B cell (primary cell): ENCODE data around the gene C4orf17. TPM values are rescaled to one million over a fixed set of nuclear protein-coding genes. Genes with fewer than 3 reads are reported as not detected.

Experiments used
- ATAC-seq: fragments of 200-7000 bp; cut with Tn5 transposase; one replicate; pipeline ENCODE4 v1.10.0; 2021; ENCODE audit warnings: low read depth, mild to moderate bottlenecking, moderate number of reproducible peaks, moderate library complexity
- CTCF ChIA-PET: fragments of 350-600 bp; sonication (Branson Sonifier 250); formaldehyde crosslinking; loops from one replicate; lab custom pipeline; 2021; ENCODE audit warnings: antibody characterized with exemption, inconsistent platforms; lab: Charles Lee
- POLR2A ChIA-PET: fragments of 350-600 bp; sonication (Branson Sonifier 250); formaldehyde crosslinking; loops from one replicate; lab custom pipeline; 2021; ENCODE audit warnings: antibody characterized with exemption; lab: Charles Lee
- DNase-seq: peaks from one replicate; pipeline ENCODE4 v3.0.0; 2013
- H2AFZ ChIP-seq: 2 replicates; pipeline ENCODE4 v1.6.1; 2012; ENCODE audit warnings: mild to moderate bottlenecking, low read depth, low read length; ENCODE audit not compliant: insufficient read depth, poor library complexity, severe bottlenecking
- H3K27ac ChIP-seq, 2 donors: 1 replicate in 1 of 2; 2 replicates in 1 of 2; pipeline ENCODE4 v1.5.1; 2012 to 2013; ENCODE audit warnings: low read length in 2 of 2, mild to moderate bottlenecking in 2 of 2, moderate library complexity in 1 of 2
- H3K27me3 ChIP-seq, 4 experiments: fragments of 200-600 bp in 1 of 4; sonication (generic) in 1 of 4; replicated peaks in 1 of 4; 1 replicate in 2 of 4; 2 replicates in 2 of 4; pipeline versions ENCODE4 v1.6.1 to v1.7.0; 2013 to 2016; ENCODE audit warnings: low read length in 3 of 4, mild to moderate bottlenecking in 2 of 4, mixed read lengths in 1 of 4, moderate library complexity in 1 of 4; ENCODE audit not compliant: insufficient read depth in 4 of 4, control insufficient read depth in 3 of 4; ENCODE audit errors: control extremely low read depth in 1 of 4
- H3K36me3 ChIP-seq, 2 experiments: replicated peaks in 1 of 2; 1 replicate in 1 of 2; 2 replicates in 1 of 2; pipeline versions ENCODE4 v1.6.1 to v1.7.1; 2013; ENCODE audit warnings: low read length in 1 of 2; ENCODE audit not compliant: insufficient read depth in 2 of 2, control insufficient read depth in 1 of 2; ENCODE audit errors: control extremely low read depth in 1 of 2, extremely low read depth in 1 of 2
- H3K4me1 ChIP-seq, 2 donors: fragments of 200-600 bp in 1 of 2; sonication (generic) in 1 of 2; 1 replicate in 1 of 2; 2 replicates in 1 of 2; pipeline versions ENCODE4 v1.5.1 to v1.6.1; 2013 to 2017; ENCODE audit warnings: low read length in 2 of 2; ENCODE audit not compliant: control insufficient read depth in 2 of 2, insufficient read depth in 2 of 2
- H3K4me2 ChIP-seq: replicated peaks from 2 replicates; pipeline ENCODE3; 2012; ENCODE audit warnings: mild to moderate bottlenecking, low read depth, low read length; ENCODE audit not compliant: poor library complexity, severe bottlenecking
- H3K4me3 ChIP-seq, 5 experiments: fragments of 200-600 bp in 1 of 5; sonication (generic) in 1 of 5; 1 replicate in 3 of 5; 2 replicates in 2 of 5; pipeline versions ENCODE4 v1.5.1 to v1.7.0; 2011 to 2016; ENCODE audit warnings: low read length in 4 of 5, mild to moderate bottlenecking in 4 of 5, low read depth in 2 of 5, control low read depth in 1 of 5, moderate library complexity in 1 of 5; ENCODE audit not compliant: insufficient read depth in 1 of 5; ENCODE audit errors: control extremely low read depth in 1 of 5, extremely low read depth in 1 of 5
- H3K79me2 ChIP-seq: fragments of 200-600 bp; sonication (generic); one replicate; pipeline ENCODE4 v1.6.0; 2016; ENCODE audit warnings: low read length; ENCODE audit not compliant: control insufficient read depth, insufficient read depth
- H3K9ac ChIP-seq: fragments of 200-600 bp; sonication (generic); 2 replicates; pipeline ENCODE4 v1.6.1; 2017; ENCODE audit warnings: mild to moderate bottlenecking, low read length, moderate library complexity
- H3K9me3 ChIP-seq, 3 donors: one replicate each; pipeline versions ENCODE4 v1.6.1 to v1.7.1; 2013; ENCODE audit warnings: low read length in 2 of 3; ENCODE audit not compliant: control insufficient read depth in 2 of 3, insufficient read depth in 1 of 3; ENCODE audit errors: control extremely low read depth in 1 of 3
- H4K20me1 ChIP-seq: 2 replicates; pipeline ENCODE4 v1.6.0; 2012; ENCODE audit warnings: mild to moderate bottlenecking, low read length; ENCODE audit not compliant: insufficient read depth, control insufficient read depth, poor library complexity, severe bottlenecking
- H3K27ac Mint-ChIP-seq: one replicate; pipeline ENCODE4 v1.8.0; 2021; ENCODE audit warnings: mixed read lengths
- H3K27me3 Mint-ChIP-seq: one replicate; pipeline ENCODE4 v1.8.0; 2021; ENCODE audit warnings: mixed read lengths
- H3K4me1 Mint-ChIP-seq: one replicate; pipeline ENCODE4 v1.8.0; 2021; ENCODE audit warnings: mixed read lengths
- H3K4me3 Mint-ChIP-seq: one replicate; pipeline ENCODE4 v1.8.0; 2021; ENCODE audit warnings: mixed read lengths
- H3K9me3 Mint-ChIP-seq: one replicate; pipeline ENCODE4 v1.8.0; 2022; ENCODE audit warnings: mixed read lengths; ENCODE audit not compliant: insufficient read depth
- EZH2 ChIP-seq: IDR thresholded peaks from 2 replicates; pipeline ENCODE4 v1.6.1; 2012; ENCODE audit warnings: borderline replicate concordance, low read depth, mild to moderate bottlenecking, moderate library complexity, low read length; ENCODE audit not compliant: insufficient read depth, poor library complexity, severe bottlenecking
- WGBS: methylation state at CpG from one replicate; pipeline ENCODE4 v1.1.5; 2013; ENCODE audit warnings: missing lambda C conversion rate; ENCODE audit not compliant: insufficient coverage; 5-methylcytosine and 5-hydroxymethylcytosine counted together
- intact Hi-C: fragments of 100-400 bp; cut with micrococcal nuclease; formaldehyde crosslinking; loops from one replicate; pipeline ENCODE4 v1.10.0; 2022
- polyA minus RNA-seq: library from RNA; depleted of rRNA, polyadenylated mRNA; stranded (reverse); fragments of >200 nt; gene quantifications from 2 replicates; pipeline ENCODE4 v1.2.3, GENCODE V29; 2012
- polyA plus RNA-seq: library from polyadenylated mRNA; depleted of rRNA; stranded (reverse); fragments of >200 nt; gene quantifications from 2 replicates; pipeline ENCODE4 v1.2.3, GENCODE V29; 2012
- total RNA-seq, 2 donors: library from RNA; stranded (reverse); fragments of 120-200 nt in 1 of 2; gene quantifications; 1 replicate in 1 of 2; 2 replicates in 1 of 2; pipeline versions ENCODE4 v1.2.3 to v1.2.4, GENCODE V29; 2013 to 2022
- TF ChIP-seq, protein P1 (sequence below): fragments of 200-600 bp; IDR thresholded peaks from one replicate; pipeline ENCODE4 v1.8.0; 2022; ENCODE audit warnings: antibody characterized with exemption, mild to moderate bottlenecking

Gene C4orf17
- total RNA-seq (not detected in 2 replicates), polyA plus RNA-seq (not detected in 2 replicates), polyA minus RNA-seq (not detected in 2 replicates)
- total RNA-seq (2013), result not detected

DNA sequence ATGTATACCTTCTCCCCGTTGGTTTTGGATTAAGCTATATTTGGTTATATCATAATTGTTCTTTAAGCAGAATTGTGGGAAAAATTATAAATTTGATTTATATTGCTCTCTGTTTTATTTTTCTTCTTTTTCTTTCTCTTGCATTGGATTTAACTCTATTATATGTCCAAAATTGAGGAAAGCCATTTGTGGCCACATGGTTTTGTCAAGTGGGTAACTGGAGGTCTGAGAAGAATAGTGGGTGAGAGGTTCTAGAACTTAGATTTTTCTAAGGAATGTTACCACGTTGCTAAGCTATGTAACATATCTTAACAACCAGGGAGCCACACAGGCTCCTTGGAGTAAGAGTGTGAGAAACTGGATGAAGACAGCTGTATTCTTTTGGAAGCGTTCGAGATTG, at the start of gene C4orf17:
Gene C4orf17, plus strand, starts transcription at position 301 of the 400 bp plus-strand sequence. CDS start 2,061 bp downstream, outside the sequence.
- DNase-seq (no peak), ATAC-seq (no peak)
- Histone ChIP-seq H3K79me2 (no peaks in the 10 kb centered on the region), H3K36me3 (no peaks in the 10 kb centered on the region), H3K27ac (no peak within 1 kb of the TSS), H4K20me1 (no peaks in the 10 kb centered on the region), H3K4me3 (no peak within 1 kb of the TSS), H3K4me1 (no peaks in the 10 kb centered on the region), H3K27me3 (peaks cover 0 to 8% (median 2%) of the 10 kb centered on the region in 4 experiments), H3K4me2 (no peak within 1 kb of the TSS), H3K9me3 (no peaks in the 10 kb centered on the region), H2AFZ (no peak within 1 kb of the TSS), H3K9ac (no peak within 1 kb of the TSS)
- H3K27me3 Mint-ChIP-seq, result peaks cover 36% of the 10 kb centered on the region
- WGBS, result no CpG with 5 or more reads among the region's 4 CpGs
- no peaks in the 10 kb centered on the region for H3K9me3 Mint-ChIP-seq
- H3K27ac Mint-ChIP-seq, result no peak within 1 kb of the TSS
- intact Hi-C loops, result no loop called here
- ChIA-PET CTCF (no interaction called here), POLR2A (no interaction called here)
- TF ChIP-seq, protein P1, sequence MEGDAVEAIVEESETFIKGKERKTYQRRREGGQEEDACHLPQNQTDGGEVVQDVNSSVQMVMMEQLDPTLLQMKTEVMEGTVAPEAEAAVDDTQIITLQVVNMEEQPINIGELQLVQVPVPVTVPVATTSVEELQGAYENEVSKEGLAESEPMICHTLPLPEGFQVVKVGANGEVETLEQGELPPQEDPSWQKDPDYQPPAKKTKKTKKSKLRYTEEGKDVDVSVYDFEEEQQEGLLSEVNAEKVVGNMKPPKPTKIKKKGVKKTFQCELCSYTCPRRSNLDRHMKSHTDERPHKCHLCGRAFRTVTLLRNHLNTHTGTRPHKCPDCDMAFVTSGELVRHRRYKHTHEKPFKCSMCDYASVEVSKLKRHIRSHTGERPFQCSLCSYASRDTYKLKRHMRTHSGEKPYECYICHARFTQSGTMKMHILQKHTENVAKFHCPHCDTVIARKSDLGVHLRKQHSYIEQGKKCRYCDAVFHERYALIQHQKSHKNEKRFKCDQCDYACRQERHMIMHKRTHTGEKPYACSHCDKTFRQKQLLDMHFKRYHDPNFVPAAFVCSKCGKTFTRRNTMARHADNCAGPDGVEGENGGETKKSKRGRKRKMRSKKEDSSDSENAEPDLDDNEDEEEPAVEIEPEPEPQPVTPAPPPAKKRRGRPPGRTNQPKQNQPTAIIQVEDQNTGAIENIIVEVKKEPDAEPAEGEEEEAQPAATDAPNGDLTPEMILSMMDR, result no peak
- TF ChIP-seq EZH2, result no peak
- no peaks in the 10 kb centered on the region for H3K4me1 Mint-ChIP-seq
- no peak within 1 kb of the TSS for H3K4me3 Mint-ChIP-seq

DNA sequence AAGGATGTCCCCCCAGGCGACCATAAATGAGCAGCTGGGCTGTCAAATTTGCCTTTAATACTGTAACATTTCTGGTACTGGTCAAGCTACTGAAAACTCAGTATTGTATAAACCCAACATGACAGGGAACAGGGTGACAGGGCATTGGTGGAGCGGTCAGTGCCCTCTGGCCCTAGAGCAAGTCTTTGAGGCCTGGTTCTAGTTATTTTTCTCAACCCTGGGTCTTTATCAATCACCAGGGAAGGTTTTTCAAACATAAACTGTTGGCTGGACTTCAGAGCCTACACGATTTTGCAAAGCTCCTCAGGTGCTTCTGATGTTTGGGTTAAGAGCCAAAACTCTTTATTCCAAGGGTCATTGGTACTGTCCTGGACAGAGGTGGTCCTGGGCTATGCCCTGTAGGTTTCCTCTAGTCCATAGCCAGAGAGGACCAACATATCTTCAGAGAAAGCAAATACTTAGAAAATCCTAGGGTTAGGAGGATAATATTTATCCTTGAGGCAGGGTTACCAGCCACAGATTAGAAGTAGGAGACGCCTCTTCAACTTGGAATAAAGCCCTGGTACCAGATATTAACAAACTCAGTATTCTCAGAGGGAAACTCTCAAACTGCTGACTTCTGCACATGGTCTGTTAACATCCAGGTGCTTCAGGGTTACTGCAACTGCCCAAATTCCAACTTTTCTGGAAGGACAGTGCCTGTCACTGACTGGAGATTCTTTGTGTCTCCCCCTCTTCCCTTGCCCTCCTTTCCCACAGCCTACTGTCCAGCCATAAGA, 49.0 kb upstream of the C4orf17 start:
- H3K4me3 Mint-ChIP-seq, result no peak overlapping the region
- no peak overlapping the region for H3K27ac Mint-ChIP-seq
- no peak for ATAC-seq
- H3K9me3 Mint-ChIP-seq, result no peaks in the 10 kb centered on the region
- ChIA-PET POLR2A (no interaction called here), CTCF (interaction anchor here (1.1 to 2.2 kb wide), 3 partner anchors 23 to 993 kb away, joined by 3 to 9 read pairs (median 8); no protein-coding TSS in a partner anchor)
- Histone ChIP-seq H3K27me3 (peaks cover 0 to 9% (median 0%) of the 10 kb centered on the region in 4 experiments), H3K4me1 (no peaks in the 10 kb centered on the region), H3K79me2 (no peaks in the 10 kb centered on the region), H4K20me1 (no peaks in the 10 kb centered on the region), H2AFZ (no peak overlapping the region), H3K4me2 (no peak overlapping the region), H3K4me3 (no peak overlapping the region), H3K9me3 (no peaks in the 10 kb centered on the region), H3K36me3 (no peaks in the 10 kb centered on the region), H3K27ac (no peak overlapping the region), H3K9ac (no peak overlapping the region)
- no peak for DNase-seq
- intact Hi-C loops, result loop anchor here (2.0 to 10.0 kb wide), 3 partner anchors 343 to 995 kb away; no protein-coding TSS in a partner anchor
- H3K27me3 Mint-ChIP-seq, result peaks cover 30% of the 10 kb centered on the region
- H3K4me1 Mint-ChIP-seq, result no peaks in the 10 kb centered on the region
- WGBS, result 44% methylated on average over 2 of the region's 4 CpGs
- TF ChIP-seq EZH2, result no peak
- TF ChIP-seq, protein P1, result no peak
